GM12878 (cell line): ENCODE results near the gene PRKAA1. TPM values are rescaled to one million over a fixed set of nuclear protein-coding genes. Genes with fewer than 3 reads are reported as not detected.

ENCODE experiments used
- ATAC-seq: fragments of 200-7000 bp; cut with Tn5 transposase; 3 replicates; pipeline ENCODE4 v1.9.1; 2020; ENCODE audit warnings: mild to moderate bottlenecking, moderate library complexity
- BruUV-seq: library from RNA; stranded (reverse); fragments of 400-500 nt; replicated peaks from 2 replicates; lab custom pipeline; 2021; lab: Mats Ljungman, UMichigan
- CTCF ChIA-PET: fragments of 300-600 bp; sonication (Branson Sonifier 250); formaldehyde crosslinking; extraction: SDS; loops from one replicate; lab custom pipeline; 2021; ENCODE audit warnings: inconsistent platforms; lab: Yijun Ruan, JAX
- POLR2A ChIA-PET: fragments of 350-600 bp; formaldehyde crosslinking; extraction: SDS; loops from one replicate; lab custom pipeline; 2021; ENCODE audit warnings: inconsistent platforms; lab: Charles Lee
- RAD21 ChIA-PET: fragments of 300-600 bp; sonication (Branson Sonifier 250); formaldehyde crosslinking; loops from one replicate; lab custom pipeline; 2023; ENCODE audit warnings: antibody characterized with exemption; ENCODE audit not compliant: unreplicated experiment; lab: Charles Lee
- SMC1A ChIA-PET: fragments of 300-600 bp; sonication (Branson Sonifier 250); formaldehyde crosslinking; loops from one replicate; lab custom pipeline; 2023; ENCODE audit not compliant: unreplicated experiment, uncharacterized antibody; lab: Charles Lee
- DNase-seq: peaks from one replicate; pipeline ENCODE4 v3.0.0-alpha.2; 2011; ENCODE audit warnings: low read depth, low spot score
- FAIRE-seq: peaks from 3 replicates; lab custom pipeline; 2011; peaks lifted over from hg19 to GRCh38; lab: Jason Lieb, UNC
- H2AFZ ChIP-seq: 2 replicates; pipeline ENCODE4 v1.6.0; 2011; ENCODE audit warnings: low read depth, low read length, control low read depth; ENCODE audit not compliant: control insufficient read depth
- H3K27ac ChIP-seq: 2 replicates; pipeline ENCODE4 v1.5.1; 2011; ENCODE audit warnings: control low read depth; ENCODE audit not compliant: control insufficient read depth, insufficient read depth
- H3K27me3 ChIP-seq, 2 experiments: replicated peaks in 1 of 2; 2 replicates each; pipeline versions ENCODE4 v1.6.0 to v1.6.1; 2011; ENCODE audit warnings: low read length in 1 of 2; ENCODE audit not compliant: control insufficient read depth in 2 of 2, insufficient read depth in 2 of 2
- H3K36me3 ChIP-seq, 2 experiments: 2 replicates each; pipeline ENCODE4 v1.5.1; 2011; ENCODE audit warnings: low read length in 1 of 2; ENCODE audit not compliant: control insufficient read depth in 2 of 2, insufficient read depth in 2 of 2
- H3K4me1 ChIP-seq: 2 replicates; pipeline ENCODE4 v1.6.1; 2011; ENCODE audit warnings: mild to moderate bottlenecking, low read length, moderate library complexity, mixed read lengths; ENCODE audit not compliant: control insufficient read depth, insufficient read depth
- H3K4me2 ChIP-seq: 2 replicates; pipeline ENCODE4 v1.6.0; 2011; ENCODE audit warnings: control low read depth; ENCODE audit not compliant: control insufficient read depth, insufficient read depth
- H3K4me3 ChIP-seq: fragments of 200-600 bp; sonication (generic); 2 replicates; pipeline ENCODE4 v1.5.1; 2016
- H3K79me2 ChIP-seq: 2 replicates; pipeline ENCODE4 v1.6.0; 2011; ENCODE audit warnings: low read length; ENCODE audit not compliant: control insufficient read depth, insufficient read depth
- H3K9ac ChIP-seq: 2 replicates; pipeline ENCODE4 v1.8.0; 2011; ENCODE audit warnings: low read length, control low read depth, mixed read lengths; ENCODE audit not compliant: control insufficient read depth, insufficient read depth
- H3K9me3 ChIP-seq: replicated peaks from 3 replicates; pipeline ENCODE4 v1.5.1; 2011; ENCODE audit warnings: mild to moderate bottlenecking, low read length; ENCODE audit not compliant: control insufficient read depth, insufficient read depth
- H4K20me1 ChIP-seq: 2 replicates; pipeline ENCODE4 v1.6.0; 2011; ENCODE audit not compliant: control insufficient read depth, insufficient read depth
- CEBPZ ChIP-seq: fragments of 150-350 bp; IDR thresholded peaks from 2 replicates; pipeline ENCODE4 v1.6.1; 2016; ENCODE audit warnings: low read depth, low read length
- GABPA ChIP-seq: IDR thresholded peaks from 2 replicates; pipeline ENCODE4 v1.6.1; 2014; ENCODE audit warnings: antibody characterized with exemption, low read depth, mild to moderate bottlenecking, inconsistent platforms
- HDGF ChIP-seq: fragments of 450-650 bp; IDR thresholded peaks from 2 replicates; pipeline ENCODE4 v1.6.1; 2016; ENCODE audit warnings: antibody characterized with exemption
- KLF5 ChIP-seq: fragments of 450-650 bp; IDR thresholded peaks from 2 replicates; pipeline ENCODE4 v1.6.1; 2014; ENCODE audit warnings: mild to moderate bottlenecking; ENCODE audit not compliant: partially characterized antibody
- NR2C2 ChIP-seq: IDR thresholded peaks from 2 replicates; pipeline ENCODE4 v1.6.1; 2011; ENCODE audit warnings: borderline replicate concordance, low read depth; ENCODE audit not compliant: control insufficient read depth, insufficient read length
- SP1 ChIP-seq: IDR thresholded peaks from one replicate; pipeline ENCODE4 v1.6.1; 2011; ENCODE audit warnings: low read depth, low read length
- TARDBP ChIP-seq: IDR thresholded peaks from 2 replicates; pipeline ENCODE4 v1.6.1; 2016; ENCODE audit warnings: borderline replicate concordance
- WGBS: methylation state at CpG from one replicate; pipeline ENCODE4 v1.1.6; 2016; ENCODE audit warnings: low lambda C conversion rate; ENCODE audit not compliant: insufficient replicate concordance, insufficient coverage; ENCODE audit errors: missing lambda C conversion rate; 5-methylcytosine and 5-hydroxymethylcytosine counted together
- in situ Hi-C: fragments of 300-500 bp; cut with MboI; formaldehyde crosslinking; loops from 9 replicates; pipeline ENCODE4 v1.14.3; 2018; ENCODE audit warnings: mixed read lengths
- intact Hi-C: fragments of 100-400 bp; cut with micrococcal nuclease; formaldehyde crosslinking; loops from one replicate; pipeline ENCODE4 v1.14.2; 2022; ENCODE audit not compliant: unreplicated experiment
- polyA plus RNA-seq, 11 experiments: library from polyadenylated mRNA; depleted of rRNA in 4 of 11; unstranded in 6 of 11; stranded (reverse) in 5 of 11; fragments of >200 nt; fragmentation: Nextera tagmentation in 4 of 11; fragmentation: Illumina TruSeq in 1 of 11; extraction: Ambion mirVana in 4 of 11; extraction: Trizol in 1 of 11; gene quantifications; 1 replicate in 1 of 11; 2 replicates in 10 of 11; pipeline versions ENCODE4 v1.2.1 to v1.2.3, GENCODE V29; 2011 to 2016; ENCODE audit warnings: inconsistent platforms in 2 of 11, missing spikeins in 2 of 11, low read depth in 1 of 11
- total RNA-seq, 4 experiments: library from RNA; depleted of rRNA in 3 of 4; stranded (reverse); fragments of >200 nt in 3 of 4; fragmentation: Illumina TruSeq in 1 of 4; extraction: Trizol in 1 of 4; gene quantifications; 2 replicates each; pipeline versions ENCODE4 v1.2.1 to v1.2.3, GENCODE V29; 2013 to 2021
- TF ChIP-seq, protein P1 (sequence below): IDR thresholded peaks from 2 replicates; pipeline ENCODE4 v1.6.1; 2012; ENCODE audit warnings: mild to moderate bottlenecking, low read depth, low read length
- TF ChIP-seq, protein P2 (sequence below): IDR thresholded peaks from 2 replicates; pipeline ENCODE4 v1.6.1; 2012; ENCODE audit warnings: low read length, inconsistent platforms

Gene PRKAA1
- total and polyA plus RNA-seq, 10 of the 15 experiments (the other 5 are each of a cell fraction or from before 2014, with no cell fraction given): 13.6 to 55.5 (median 29.6) TPM

DNA sequence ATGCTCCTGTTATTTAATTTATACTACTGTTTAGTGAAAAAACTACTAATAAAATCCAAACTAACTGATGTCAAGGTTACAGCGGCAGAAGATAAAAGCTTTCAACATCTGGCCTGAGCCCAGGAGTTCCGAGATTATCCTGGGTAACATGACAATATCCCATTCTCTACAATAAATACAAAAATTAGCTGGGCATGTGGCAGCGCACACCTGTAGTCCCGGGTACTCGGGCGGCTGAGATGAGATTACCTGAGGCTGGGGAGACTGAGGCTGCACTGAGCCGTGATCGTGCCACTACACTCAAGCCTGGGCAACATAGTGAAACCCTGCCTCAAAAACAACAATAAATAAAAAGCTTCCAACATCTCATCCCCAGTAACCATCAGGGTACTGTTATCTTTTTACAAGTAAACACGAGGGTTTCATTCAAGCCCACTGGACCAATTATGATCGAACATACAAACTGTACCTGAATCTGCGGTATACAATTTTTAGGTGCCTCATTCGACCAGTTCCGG lies 35.6 kb upstream of the PRKAA1 start (continued):
- TF ChIP-seq, protein P1, sequence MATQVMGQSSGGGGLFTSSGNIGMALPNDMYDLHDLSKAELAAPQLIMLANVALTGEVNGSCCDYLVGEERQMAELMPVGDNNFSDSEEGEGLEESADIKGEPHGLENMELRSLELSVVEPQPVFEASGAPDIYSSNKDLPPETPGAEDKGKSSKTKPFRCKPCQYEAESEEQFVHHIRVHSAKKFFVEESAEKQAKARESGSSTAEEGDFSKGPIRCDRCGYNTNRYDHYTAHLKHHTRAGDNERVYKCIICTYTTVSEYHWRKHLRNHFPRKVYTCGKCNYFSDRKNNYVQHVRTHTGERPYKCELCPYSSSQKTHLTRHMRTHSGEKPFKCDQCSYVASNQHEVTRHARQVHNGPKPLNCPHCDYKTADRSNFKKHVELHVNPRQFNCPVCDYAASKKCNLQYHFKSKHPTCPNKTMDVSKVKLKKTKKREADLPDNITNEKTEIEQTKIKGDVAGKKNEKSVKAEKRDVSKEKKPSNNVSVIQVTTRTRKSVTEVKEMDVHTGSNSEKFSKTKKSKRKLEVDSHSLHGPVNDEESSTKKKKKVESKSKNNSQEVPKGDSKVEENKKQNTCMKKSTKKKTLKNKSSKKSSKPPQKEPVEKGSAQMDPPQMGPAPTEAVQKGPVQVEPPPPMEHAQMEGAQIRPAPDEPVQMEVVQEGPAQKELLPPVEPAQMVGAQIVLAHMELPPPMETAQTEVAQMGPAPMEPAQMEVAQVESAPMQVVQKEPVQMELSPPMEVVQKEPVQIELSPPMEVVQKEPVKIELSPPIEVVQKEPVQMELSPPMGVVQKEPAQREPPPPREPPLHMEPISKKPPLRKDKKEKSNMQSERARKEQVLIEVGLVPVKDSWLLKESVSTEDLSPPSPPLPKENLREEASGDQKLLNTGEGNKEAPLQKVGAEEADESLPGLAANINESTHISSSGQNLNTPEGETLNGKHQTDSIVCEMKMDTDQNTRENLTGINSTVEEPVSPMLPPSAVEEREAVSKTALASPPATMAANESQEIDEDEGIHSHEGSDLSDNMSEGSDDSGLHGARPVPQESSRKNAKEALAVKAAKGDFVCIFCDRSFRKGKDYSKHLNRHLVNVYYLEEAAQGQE: no peak
- no peak for TF ChIP-seq CEBPZ
- no peak for TF ChIP-seq TARDBP

- H3K27me3 ChIP-seq: no peaks in the 10 kb centered on the region
- H3K4me3 ChIP-seq: peak overlapping the region; percentile 92; the same call in 1 of the 2 replicates
- no peak overlapping the region for H3K27ac ChIP-seq
- ATAC-seq (no peak), FAIRE-seq (no peak), DNase-seq (no peak)
- 25% methylated on average over 4 of the region's 4 CpGs for WGBS
- ChIA-PET POLR2A (interaction anchor here (1.1 kb wide), 2 partner anchors 11 to 18 kb away, joined by 3 to 4 read pairs; no protein-coding TSS in a partner anchor), SMC1A (interaction anchor here (0.7 to 2.1 kb wide), 9 partner anchors 10 to 147 kb away, joined by 3 to 7 read pairs (median 3); no protein-coding TSS in a partner anchor), RAD21 (interaction anchor here (0.8 kb wide), 1 partner anchor 38 kb away, joined by 3 read pairs; no protein-coding TSS in a partner anchor), CTCF (interaction anchor here (1.0 to 1.4 kb wide), 4 partner anchors 8 to 96 kb away, joined by 3 to 4 read pairs (median 4); no protein-coding TSS in a partner anchor)
- peaks cover 11% of the 10 kb centered on the region for H3K4me1 ChIP-seq
- H3K9ac ChIP-seq: peak overlapping the region; percentile 99; the same call in 1 of the 2 replicates
- BruUV-seq: no TSS peak
- H3K36me3 ChIP-seq: peaks cover 11 to 56% of the 10 kb centered on the region in 2 experiments
- no peak overlapping the region for H2AFZ ChIP-seq
- in situ Hi-C loops: loop anchor here (5.0 to 10.0 kb wide), 3 partner anchors 348 to 1758 kb away; partner anchors contain the start of genes RICTOR and RIMOC1
- H3K9me3 ChIP-seq: no peaks in the 10 kb centered on the region
- peak overlapping the region; percentile 82 for H3K4me2 ChIP-seq
- peaks cover 52% of the 10 kb centered on the region for H3K79me2 ChIP-seq
- intact Hi-C loops: loop anchor here (10.0 kb wide), 1 partner anchor 348 kb away; no protein-coding TSS in a partner anchor
- H4K20me1 ChIP-seq: no peaks in the 10 kb centered on the region; the same call in 1 of the 2 replicates
- TF ChIP-seq KLF5 (no peak), GABPA (no peak), CEBPZ (no peak), NR2C2 (no peak), SP1 (no peak), HDGF (no peak)
- TF ChIP-seq, protein P2, sequence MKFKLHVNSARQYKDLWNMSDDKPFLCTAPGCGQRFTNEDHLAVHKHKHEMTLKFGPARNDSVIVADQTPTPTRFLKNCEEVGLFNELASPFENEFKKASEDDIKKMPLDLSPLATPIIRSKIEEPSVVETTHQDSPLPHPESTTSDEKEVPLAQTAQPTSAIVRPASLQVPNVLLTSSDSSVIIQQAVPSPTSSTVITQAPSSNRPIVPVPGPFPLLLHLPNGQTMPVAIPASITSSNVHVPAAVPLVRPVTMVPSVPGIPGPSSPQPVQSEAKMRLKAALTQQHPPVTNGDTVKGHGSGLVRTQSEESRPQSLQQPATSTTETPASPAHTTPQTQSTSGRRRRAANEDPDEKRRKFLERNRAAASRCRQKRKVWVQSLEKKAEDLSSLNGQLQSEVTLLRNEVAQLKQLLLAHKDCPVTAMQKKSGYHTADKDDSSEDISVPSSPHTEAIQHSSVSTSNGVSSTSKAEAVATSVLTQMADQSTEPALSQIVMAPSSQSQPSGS: no peak
Measured at GRCh38 chr5:40832345-40832744, 34.2 kb upstream of the PRKAA1 start.
